HG03175 (cell line): ENCODE results near the gene ASPHD2.

Experiments
- ATAC-seq: cut with Tn5 transposase; IDR thresholded peaks from one replicate; pipeline ENCODE4 v1.9.1; 2021; ENCODE audit warnings: mild to moderate bottlenecking, moderate library complexity; ENCODE audit not compliant: unreplicated experiment

The ASPHD2 gene

DNA sequence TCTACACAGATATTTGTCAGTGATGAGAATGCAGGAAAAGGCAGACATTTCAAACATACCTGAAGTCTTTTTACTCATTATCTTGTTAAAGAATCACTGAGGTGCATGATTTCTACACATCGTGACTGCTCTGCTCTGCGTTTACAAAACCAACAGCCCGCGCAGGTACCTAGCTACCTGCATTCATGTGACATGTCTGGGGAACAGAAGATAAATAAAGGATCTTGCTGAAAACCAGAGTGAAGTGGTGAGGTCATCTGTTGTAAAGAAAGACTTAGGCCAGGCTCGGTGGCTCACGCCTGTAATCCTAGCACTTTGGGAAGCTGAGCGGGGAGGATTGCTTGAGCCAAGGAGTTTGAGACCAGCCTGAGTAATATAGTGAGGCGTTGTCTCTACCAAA lies 15.7 kb downstream of the ASPHD2 start:
- no peak for ATAC-seq

DNA sequence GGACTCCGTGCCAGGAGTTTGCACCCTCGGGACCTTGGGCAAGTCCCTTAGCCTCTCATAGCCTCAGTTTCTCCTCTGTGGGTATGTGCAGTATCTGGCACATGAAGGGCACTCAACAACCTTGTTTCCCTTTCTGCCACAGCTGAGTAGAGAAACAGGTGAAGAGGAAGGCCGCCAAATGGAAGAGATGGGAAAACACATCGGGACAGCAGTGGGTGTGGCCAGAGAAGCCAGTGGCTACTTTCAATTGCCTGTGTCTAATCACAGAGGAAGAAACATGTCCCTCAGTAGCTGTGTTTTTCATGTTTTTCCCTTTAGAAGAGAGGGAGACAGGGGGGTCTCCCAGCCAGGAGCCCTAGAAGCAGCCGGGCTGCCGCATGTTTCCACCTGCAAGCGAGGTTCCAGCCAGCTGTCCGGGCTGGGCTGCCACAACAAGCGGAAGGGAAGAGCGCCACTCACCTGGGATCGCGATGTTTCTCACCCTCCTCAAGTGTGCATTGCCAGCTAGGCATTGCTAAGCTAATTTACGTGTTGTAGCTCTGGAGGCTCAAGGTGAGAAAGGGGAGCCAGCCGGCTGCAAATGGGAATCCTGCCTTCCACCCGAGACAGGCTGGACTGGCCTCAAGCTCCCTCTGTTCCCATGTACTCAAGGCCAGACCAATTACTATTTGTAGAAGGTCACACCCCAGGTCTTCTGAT lies 16.7 kb downstream of the ASPHD2 start:
- ATAC-seq, result no peak

DNA sequence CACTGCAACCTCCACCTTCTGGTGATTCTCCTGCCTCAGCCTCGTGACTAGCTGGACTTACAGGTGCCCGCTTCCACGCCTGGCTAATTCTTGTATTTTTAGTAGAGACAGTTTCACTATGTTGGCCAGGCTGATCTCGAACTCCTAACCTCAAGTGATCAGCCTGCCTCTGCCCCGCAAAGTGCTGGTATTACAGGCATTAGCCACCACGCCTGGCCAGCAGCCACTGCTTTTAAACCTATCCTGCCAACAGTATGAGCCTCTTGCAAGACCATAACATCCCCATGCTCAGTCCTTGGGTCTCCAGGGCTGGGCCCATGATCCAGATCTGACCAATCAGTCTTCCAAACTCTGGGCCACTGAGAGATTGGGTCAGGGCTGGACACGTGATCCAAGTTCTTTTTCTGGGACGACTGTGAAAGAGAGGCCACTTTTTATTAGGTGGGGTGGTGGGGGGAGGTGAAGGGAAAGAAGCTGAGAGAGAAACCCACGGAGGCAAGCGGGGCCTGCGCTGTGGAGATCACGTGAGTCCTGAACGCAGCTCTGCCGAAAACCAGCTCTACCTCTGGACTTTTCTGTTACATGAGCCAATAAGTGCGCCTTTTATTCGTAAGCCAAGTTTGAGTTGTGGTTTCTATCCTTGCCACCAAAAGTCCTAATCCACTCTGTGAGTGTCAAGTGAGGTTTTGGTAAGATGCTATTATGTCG lies 17.9 kb downstream of the ASPHD2 start:
- no peak for ATAC-seq

DNA sequence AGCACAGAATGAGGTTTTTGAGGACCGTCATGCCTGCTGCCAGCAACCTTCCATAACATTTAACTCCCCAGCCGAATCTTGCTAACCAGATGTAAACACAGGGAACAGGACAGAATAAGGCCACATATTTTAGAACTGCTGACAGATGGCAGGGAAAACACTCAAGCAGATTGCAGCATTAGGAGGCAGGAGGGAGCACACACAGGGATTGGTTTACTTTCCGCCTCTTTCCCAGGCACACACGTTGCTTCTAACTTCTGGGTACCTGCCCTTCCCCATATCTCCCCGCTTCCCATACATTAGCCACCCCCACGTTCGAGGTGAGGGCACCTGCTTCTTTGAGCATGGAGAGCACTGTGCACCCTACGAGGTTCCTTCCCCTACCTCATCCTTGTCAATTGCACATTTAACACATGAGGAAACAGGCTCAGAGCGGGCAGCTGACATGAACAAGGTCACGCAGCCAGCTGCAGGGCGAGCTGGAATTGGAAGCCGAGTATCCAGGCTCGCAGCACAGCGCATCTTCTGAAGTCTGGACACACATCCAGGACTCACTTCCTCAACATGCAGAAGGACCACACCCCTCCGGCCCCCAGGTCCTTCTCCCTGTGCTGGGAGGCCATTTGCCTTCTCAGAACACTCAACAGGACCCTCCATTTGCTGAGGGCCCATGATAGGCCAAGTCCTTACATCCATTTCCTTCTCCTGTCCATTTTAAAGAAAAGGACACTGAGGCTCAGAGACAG lies 18.7 kb downstream of the ASPHD2 start:
- ATAC-seq, result no peak

DNA sequence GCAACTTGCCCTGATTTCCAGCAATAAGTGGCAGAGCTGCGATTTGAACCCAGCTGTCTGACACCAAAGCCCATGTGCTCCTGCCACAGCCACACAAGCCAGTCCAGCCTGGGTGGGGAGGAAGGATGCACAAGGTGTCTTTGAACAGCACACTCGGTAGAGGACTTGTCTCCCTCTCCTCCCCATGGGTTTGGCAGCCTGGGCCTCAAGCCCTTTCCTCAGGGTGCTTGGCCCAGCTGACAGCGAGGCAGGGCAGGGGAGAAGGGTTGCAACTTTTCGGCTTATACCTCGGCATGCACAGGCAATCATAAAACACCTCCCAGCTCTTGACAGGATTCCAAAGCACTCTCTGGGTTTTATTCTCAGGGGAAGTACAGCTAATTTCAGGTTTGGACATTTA lies 19.3 kb downstream of the ASPHD2 start:
- ATAC-seq, result no peak

DNA sequence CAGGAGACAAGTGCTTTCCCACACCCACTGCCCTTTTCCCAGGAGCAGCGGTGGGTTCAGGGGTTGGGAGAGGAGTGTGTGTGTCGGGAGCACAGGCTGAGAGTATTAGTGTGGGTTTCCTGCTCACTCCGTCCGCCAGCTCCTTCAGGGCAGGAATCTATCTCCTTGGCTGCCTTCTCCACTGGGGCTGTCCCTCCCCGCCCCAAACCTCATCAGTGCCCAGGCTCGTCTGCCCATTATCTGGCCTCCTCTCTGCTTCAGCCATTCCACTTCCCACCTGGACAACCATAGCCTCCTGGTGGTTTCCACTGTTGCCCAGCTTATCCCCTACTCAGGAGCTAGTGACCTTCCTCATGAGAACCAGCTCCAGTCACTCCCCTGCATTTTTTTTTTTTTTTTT lies 19.9 kb downstream of the ASPHD2 start:
- ATAC-seq, result no peak

DNA sequence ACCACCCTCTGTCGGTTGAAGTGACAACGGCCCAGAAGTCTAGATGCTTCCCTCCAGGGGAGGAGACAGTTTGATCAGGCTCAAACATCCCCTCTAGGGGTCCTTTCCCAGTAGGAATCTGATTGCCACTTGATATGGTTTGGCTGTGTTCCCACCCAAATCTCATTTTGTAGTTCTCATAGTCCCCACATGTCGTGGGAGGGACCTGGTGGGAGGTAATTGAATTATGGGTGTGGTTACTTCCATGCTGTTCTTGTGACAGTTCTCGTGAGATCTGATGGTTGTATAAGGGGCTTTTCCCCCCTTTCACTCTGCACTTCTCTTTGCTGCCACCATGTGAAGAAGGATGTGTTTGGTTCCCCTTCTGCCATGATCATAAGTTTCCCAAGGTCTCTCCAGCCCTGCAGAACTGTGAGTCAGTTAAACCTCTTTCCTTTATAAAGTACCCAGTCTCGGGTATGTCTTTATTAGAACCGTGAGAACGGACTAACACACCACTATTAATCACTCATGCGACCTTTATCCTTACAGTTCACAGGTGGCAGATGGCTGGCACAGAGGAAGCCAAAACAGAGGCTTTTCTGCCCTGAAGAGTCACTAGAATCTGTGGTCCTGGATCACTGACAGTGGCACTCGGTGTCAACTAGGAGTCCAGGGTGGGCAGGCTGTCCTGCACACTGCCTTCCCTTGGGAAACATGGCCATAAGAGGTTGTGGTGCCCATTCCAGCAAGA lies 21.6 kb downstream of the ASPHD2 start:
- no peak for ATAC-seq

DNA sequence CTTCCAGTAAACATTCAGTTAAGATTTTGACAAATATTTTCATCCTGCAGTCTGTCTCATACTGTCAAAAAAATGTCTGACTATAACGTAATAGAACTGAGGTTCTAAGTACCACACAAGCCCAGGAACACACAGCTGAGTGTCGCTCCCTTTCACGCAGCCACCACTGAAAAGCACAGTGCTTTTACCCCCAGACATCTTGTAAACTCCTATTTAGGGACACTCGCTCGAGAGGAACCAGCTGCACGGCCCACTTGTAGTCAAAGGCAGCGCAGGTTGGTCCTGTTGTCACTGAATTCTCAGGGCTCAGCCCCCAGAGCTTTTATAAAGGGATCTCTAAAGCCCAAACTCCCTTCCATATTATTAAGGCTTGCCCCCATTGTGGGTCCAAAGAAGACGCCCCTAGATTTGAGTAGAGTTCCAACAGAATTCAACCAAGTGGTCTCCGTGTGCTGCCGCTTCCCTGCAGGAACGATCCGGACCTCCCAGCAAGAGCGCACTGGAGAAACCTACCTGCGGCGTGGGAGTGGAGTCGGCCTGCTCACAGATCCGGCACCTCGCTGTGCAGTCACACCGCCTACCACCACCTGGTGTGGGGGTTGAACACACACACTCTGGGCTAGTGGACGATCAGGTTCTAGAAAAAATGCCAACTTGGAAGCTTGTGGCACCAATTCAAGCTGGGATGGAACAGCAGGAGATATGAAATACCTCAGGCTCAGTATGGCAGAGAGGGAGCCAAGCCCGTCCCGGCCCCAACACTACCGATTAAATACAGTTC lies 23.4 kb downstream of the ASPHD2 start:
- ATAC-seq, result no peak

DNA sequence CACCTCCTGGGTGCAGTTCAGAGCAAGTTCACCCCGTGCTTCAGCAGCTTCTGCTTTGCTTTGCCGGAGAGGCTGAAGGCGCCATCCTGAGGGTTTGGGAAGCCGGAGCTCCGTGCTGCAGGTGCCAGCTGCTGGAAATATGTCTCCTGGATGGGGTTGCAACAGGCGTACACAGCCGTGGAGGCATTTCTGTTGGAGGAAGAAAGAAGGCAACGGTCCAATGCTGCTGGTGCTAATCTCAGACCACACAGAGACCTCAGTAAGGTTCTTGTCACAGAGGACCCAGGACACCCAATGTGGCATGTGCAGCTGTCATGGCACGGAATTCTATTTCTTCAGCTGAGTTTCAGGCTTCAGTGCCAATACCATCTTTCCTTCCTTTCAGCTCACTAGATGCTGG lies 24.2 kb downstream of the ASPHD2 start:
- no peak for ATAC-seq

DNA sequence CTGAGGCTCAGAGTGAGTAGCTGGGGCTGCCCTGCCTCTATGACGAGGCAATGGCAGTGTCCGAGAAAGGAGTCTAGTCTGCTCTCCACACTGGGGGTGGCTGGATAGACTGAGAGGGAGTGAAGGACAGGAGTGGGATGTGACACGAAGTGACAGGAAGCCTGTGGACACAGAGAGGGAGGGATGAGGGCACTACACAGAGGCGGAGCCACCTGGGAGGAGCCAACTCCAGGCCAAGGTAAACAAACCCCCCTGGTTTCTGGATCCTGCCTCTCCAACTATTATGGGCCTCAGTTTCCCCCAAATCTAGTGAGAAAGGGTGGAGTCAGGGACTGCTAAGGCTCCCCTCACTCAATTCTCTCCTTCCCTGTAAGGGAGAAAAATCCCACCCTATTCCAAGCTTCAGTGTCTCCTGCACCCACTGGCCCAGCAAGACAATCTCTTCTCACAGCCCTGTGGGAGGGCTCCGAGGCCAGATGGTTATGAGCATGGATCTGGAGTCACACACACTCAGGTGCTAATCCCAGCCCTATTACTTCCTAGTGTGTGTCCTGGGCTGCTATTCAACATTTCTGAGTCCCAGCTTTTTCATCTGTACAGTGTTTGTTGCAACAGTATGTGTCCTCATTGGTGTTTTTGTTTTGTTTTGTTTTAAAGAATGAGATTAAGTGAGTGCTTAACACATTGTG lies 24.9 kb downstream of the ASPHD2 start:
- ATAC-seq, result no peak

DNA sequence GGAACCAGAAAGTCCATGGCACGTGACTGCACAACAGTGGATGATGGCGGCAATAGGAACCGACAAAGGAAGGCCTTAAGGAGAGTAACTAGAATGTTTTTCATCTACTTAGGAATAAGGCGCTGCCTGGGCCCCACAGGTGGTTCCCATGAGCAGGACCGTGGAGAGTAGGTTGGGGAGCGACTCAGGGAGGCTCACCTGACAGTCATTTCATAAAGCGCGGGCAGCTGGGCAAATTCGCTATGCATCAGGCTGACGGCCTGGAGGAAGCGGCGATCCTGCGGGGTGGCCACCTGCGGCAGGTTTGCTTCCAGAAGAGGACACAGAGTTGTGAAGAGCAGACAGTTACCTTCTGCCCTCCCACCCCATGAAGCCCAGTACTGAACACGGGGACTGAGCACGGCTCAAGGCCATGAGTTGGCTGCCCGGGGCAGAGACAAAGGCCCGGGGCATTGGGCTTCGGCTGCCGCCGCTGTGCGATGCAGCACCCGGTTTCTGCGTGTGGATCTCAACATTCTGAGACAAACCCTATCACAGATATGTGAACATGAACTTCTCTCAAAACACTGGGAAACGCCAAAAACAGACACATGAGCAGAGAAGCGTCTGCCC lies 28.7 kb downstream of the ASPHD2 start:
- ATAC-seq, result no peak

DNA sequence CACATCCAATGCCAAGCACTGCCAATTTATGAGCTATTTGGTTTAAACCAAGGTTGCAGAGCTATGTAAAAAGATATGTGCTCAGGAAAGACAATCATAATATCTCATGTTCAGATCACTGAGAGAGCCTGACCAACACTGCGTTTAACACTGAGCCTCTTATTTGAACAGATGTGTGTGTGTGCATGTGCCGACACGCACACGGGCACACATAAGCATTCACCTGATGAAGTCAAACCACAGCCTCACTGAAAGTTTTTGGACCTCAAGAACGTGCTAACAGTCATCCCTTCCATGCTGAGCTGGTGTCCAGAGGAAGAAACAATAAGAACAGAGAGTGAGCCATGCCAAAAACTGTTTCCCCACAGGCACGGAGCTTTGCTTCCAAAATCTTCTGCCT lies 31.1 kb downstream of the ASPHD2 start:
- ATAC-seq, result no peak

DNA sequence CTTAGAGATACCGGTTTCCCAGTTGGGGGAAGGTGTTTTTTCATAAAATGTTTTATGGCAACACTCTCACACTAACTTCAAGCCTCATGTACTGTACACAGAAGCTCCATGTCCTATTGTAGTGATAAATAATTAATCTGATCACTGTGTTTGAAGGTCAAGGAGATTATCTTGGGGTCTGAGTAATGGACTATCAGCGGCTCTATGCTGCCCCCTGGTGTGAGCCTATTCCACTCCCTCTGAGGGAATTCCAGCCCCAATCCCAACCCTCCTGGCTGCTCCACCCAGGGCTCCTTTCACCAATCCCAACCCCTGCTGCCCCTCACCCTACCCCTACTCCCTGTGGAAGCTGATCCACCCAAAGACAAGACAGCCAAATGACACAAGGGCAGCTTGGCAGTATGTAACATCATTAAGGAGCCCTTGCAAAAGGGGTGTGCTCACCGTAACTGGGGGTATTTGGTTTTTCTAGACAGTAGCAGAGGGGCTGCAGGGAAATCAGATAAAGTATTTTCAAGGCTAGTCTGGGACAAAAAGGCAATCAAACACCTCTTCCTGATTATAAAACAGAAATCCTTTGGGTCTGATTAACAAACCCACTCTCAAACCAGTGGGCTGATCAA lies 32.2 kb downstream of the ASPHD2 start:
- ATAC-seq, result no peak

DNA sequence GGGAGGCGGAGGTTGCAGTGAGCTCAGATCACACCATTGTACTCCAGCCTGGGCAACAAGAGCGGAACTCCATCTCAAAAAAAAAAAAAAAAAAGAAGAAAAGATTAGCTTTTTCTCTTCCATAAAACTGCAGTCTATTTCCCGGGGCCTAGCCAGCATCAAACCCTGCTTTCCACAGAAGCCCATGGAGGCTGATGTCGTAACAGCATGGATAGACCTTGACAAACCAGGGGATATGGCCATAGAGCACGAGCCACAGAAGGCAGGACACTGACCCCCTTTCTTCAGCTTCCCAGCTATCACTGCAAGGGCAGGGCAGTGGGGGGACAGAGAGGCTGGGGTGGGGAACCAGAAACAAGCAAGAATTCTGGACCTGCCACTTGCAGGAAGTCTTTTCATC lies 33.0 kb downstream of the ASPHD2 start:
- no peak for ATAC-seq

DNA sequence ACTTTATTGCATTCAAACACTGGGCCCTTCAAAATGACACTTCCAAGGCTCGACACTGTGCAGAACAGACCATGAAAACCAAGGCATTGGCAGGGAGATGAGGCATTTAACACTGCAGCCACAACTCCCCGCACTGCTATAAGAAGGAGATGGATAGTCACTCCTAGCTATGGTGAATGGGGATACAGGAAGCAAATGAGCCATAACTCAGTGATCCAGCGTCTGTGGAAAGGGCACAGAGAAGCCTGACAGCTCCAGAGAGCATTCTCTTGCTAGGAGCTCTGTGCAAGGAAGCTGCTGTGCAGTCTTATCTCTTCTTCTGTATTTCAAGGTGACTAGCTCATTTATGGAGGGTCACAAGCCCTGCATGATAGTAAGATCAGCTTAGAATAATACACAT lies 33.6 kb downstream of the ASPHD2 start:
- no peak for ATAC-seq

DNA sequence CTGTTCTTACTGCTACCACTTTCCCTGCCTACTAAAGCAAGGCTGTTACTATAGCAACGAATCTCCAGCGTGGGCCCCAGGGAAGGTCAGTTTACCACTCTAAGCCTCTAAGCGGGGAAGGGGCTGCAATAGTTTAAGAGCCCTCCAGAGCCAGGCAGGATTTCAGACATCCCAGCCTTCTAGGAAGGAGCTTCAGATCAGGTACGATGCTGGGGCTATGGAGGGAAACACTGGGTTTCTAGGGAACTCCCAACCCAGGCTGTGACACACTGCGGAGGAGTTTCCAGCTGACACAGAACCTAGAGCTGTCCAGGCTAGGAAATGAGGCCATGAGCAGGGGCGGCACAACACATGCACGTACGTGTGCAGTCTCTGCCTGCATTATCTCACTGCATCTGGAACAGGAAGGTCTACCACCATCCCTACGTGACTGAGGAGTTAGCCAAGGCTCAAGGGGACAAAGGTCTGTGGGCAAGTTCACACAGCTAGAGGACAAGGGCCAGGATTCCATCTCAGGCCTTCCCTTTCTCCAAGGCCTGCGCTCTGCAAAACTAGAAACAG lies 34.1 kb downstream of the ASPHD2 start:
- no peak for ATAC-seq

DNA sequence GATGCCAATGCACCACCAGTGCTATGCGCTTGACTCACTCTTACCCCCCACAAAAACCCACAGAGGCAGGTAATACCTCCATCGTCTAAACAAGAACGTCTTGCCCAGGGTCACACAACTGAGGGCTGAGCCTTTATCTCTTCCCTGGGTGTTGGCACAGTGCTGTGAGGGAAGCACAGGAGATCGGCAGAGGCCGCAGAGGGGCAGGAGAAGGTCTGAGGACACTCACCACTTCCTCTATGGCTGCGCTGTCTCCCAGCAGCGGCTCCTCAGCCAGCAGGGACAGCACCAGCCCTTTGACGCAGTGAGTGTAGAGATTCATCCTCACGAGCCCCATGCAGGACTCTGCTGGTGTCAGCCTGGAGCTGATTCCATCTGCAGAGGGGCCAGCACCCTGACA lies 34.6 kb downstream of the ASPHD2 start:
- no peak for ATAC-seq

DNA sequence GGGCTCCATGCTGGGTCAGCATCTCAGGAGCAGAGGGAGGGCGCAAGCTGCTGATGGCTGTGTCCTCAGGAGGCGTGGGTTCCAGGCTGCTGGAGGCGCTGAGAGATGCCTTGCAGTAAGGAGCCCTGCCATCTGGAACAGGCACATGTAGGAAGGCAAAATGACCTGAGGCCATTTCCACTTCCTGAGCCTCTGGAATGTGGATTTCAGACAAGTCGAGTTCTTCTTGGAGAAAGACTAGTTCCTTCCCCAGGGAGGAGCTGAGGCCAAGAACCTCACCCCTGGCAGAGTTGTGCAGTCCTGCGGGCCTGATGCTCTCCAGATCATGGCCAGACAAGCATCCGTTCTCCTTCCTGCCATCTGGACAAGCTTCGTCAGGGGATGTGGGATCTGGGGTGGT lies 35.3 kb downstream of the ASPHD2 start:
- no peak for ATAC-seq

DNA sequence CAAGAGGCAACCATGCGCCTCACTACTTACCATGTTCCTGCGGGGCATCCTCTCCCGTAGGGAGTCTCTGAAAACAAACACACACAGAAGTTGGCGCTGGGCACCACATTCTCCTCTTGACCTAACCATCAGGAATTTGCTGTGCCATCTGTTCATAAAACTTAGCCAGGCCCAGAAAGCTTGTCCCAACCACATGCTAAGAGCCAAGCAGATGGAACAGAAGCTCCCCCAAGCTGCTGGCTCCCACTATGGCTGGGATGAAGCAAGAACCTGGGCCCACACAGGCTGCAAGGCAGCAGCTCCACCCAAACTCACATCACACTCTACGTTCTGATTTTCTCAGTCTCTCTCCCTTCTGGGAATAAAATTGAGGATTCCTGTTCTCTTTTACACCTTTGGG lies 37.1 kb downstream of the ASPHD2 start:
- ATAC-seq, result no peak
